Heart left ventricle (tissue), 16 donors: ENCODE data around the gene DTYMK. TPM values are rescaled to one million over a fixed set of nuclear protein-coding genes. Genes with fewer than 3 reads are reported as not detected.
A peak's percentile ranks its signal among the peaks of the same experiment; 100 is the strongest.

Experiments used
- ATAC-seq, 4 donors: fragments of 200-7000 bp; cut with Tn5 transposase; one replicate each; pipeline ENCODE4 v1.9.1; 2020 to 2022; ENCODE audit warnings: moderate library complexity in 4 of 4, mild to moderate bottlenecking in 3 of 4, moderate number of reproducible peaks in 1 of 4
- DNase-seq, 5 donors: peaks; one replicate each; pipeline ENCODE4 v3.0.0-alpha.2; 2020
- H3K27ac ChIP-seq, 12 donors: fragments of 200-600 bp; sonication (generic) in 4 of 12; one replicate each; pipeline versions ENCODE4 v1.5.0 to v1.8.0; 2016 to 2022; ENCODE audit warnings: mild to moderate bottlenecking in 2 of 12
- H3K27me3 ChIP-seq, 9 donors: fragments of 200-600 bp; sonication (generic) in 2 of 9; one replicate each; pipeline versions ENCODE4 v1.5.1 to v1.8.0; 2016 to 2022; ENCODE audit warnings: mild to moderate bottlenecking in 3 of 9
- H3K36me3 ChIP-seq, 9 donors: fragments of 200-600 bp; sonication (generic) in 2 of 9; one replicate each; pipeline versions ENCODE4 v1.5.0 to v1.8.0; 2018 to 2022; ENCODE audit warnings: mild to moderate bottlenecking in 2 of 9
- H3K4me1 ChIP-seq, 12 donors: fragments of 200-600 bp; sonication (generic) in 4 of 12; one replicate each; pipeline versions ENCODE4 v1.5.0 to v1.8.0; 2016 to 2022; ENCODE audit warnings: mild to moderate bottlenecking in 3 of 12
- H3K4me3 ChIP-seq, 12 donors: fragments of 200-600 bp; sonication (generic) in 4 of 12; one replicate each; pipeline versions ENCODE4 v1.5.0 to v1.8.0; 2017 to 2022; ENCODE audit warnings: mild to moderate bottlenecking in 9 of 12, moderate library complexity in 4 of 12
- H3K9me3 ChIP-seq, 12 donors: fragments of 200-600 bp; sonication (generic) in 4 of 12; one replicate each; pipeline versions ENCODE4 v1.5.0 to v1.8.0; 2016 to 2022; ENCODE audit warnings: mild to moderate bottlenecking in 1 of 12
- CTCF ChIP-seq, 12 donors: fragments of 200-600 bp; sonication (generic) in 4 of 12; IDR thresholded peaks; one replicate each; pipeline versions ENCODE4 v1.5.0 to v1.8.0; 2018 to 2022; ENCODE audit warnings: antibody characterized with exemption in 12 of 12, mild to moderate bottlenecking in 5 of 12
- POLR2A ChIP-seq, 2 donors: fragments of 450-650 bp; IDR thresholded peaks; one replicate each; pipeline ENCODE4 v1.6.1; 2017; ENCODE audit warnings: antibody characterized with exemption in 2 of 2, mild to moderate bottlenecking in 2 of 2, moderate library complexity in 2 of 2
- WGBS, 4 donors: extraction: QIAGEN DNeasy Blood & Tissue Kit in 2 of 4; methylation state at CpG; one replicate each; pipeline versions ENCODE4 v1.1.5 to v1.1.7; 2013 to 2018; 5-methylcytosine and 5-hydroxymethylcytosine counted together
- intact Hi-C, 10 donors: fragments of 100-400 bp; cut with DNase I; formaldehyde crosslinking; loops; one replicate each; pipeline versions ENCODE4 v1.11.1 to v1.14.2; 2022
- polyA plus RNA-seq, 2 donors: library from polyadenylated mRNA; stranded (reverse); fragments of 200-250 nt; gene quantifications; one replicate each; pipeline ENCODE4 v1.2.3, GENCODE V29; 2013
- total RNA-seq, 9 donors: library from RNA; depleted of rRNA in 2 of 9; stranded (reverse); fragments of >200 nt in 2 of 9; fragmentation: NEBNext Ultra II Directional in 3 of 9; extraction: Animal tissue kit (Norgen Biotek cat#: 25700) in 3 of 9; gene quantifications; one replicate each; pipeline versions ENCODE4 v1.1.0 to v1.2.4, GENCODE V29; 2016 to 2023
- donor health status: ischemic (EF 13 %, LVEDD 7.1; RV severe dilation, severe dysfunction).
- donor health status: healthy with polysubstance abuse.
- donor health status: DM: no; HTN: yes; CAD: no.
- donor health status: DM: no; HTN: no; CAD: no.
- donor health status: ischemic (EF 25% LVEDD 6.9; RV normal size, moderate dysfunction).
- donor health status: ischemic (EF 25% LVEDD 5.7; RV mildly dilated, moderate dysfunction).
- donor health status: healthy.
- donor health status: DM: yes; HTN: yes; CAD: no.
- donor health status: ischemic (EF 35%, LVEDD 5.7; RV mildly dilated, moderate dysfunction).
- donor health status: nonischemic (EF 11% LVEDD 7.7; RV severe dilation, severe dysfunction).
- donor health status: DM: yes; HTN: yes; CAD: no.
- donor health status: PGD.
- donor health status: ischemic (EF 29% LVEDD 5.4; RV normal size, mild dysfunction).
- donor health status: nonischemic (EF 23%, LVEDD 6.1; RV moderate dilation, normal function).

DTYMK gene
- total and polyA plus RNA-seq, 11 donors, result 7.5 to 21.0 (median 8.9) TPM

- H3K4me1 ChIP-seq, result peaks cover 8 to 55% (median 41%) of the 10 kb centered on the region in 12 donors
- H3K27me3 ChIP-seq, result no peaks in the 10 kb centered on the region
- TF ChIP-seq POLR2A (IDR thresholded peaks at IDR 0.05), result no peak
- TF ChIP-seq CTCF (IDR thresholded peaks at IDR 0.05), result no peak
- H3K4me3 ChIP-seq, result no peak overlapping the region
- DNase-seq (no peak), ATAC-seq (no peak)
- 86 to 91% (median 89%) methylated on average over 8 of the region's 8 CpGs for WGBS, 4 donors
- peak overlapping the region in 1 of 12 donors; percentile 36 for H3K27ac ChIP-seq
- H3K9me3 ChIP-seq, result peaks cover 0 to 4% (median 0%) of the 10 kb centered on the region in 12 donors
- H3K36me3 ChIP-seq, result peaks cover 0 to 5% (median 0%) of the 10 kb centered on the region in 9 donors
- intact Hi-C loops, result no loop called here
These were observed 46.3 kb downstream of the DTYMK start for GRCh38 chr2:241640165-241640795.

DNA sequence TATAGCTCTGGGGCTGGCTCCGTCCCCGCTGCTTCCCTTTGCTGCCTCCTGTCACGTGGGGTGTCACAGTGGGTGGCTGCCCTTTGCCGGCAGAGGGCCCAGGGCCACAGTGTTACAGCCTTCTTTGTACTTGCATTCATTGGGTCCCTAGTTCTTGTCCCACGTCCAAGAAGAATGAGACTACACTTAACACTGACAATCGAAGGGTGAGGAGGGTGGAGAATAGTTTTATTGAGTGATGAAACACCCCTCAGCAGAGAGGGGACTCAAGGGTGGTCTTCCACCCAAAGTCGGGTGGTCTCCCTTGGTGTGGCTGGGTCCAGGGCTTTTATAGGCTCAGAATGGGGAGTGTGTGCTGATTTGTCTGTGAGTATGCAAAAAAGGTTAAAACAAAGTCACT is 47.2 kb downstream of the DTYMK start:
- TF ChIP-seq POLR2A (IDR thresholded peaks at IDR 0.05), result no peak
- TF ChIP-seq CTCF (IDR thresholded peaks at IDR 0.05), result no peak
- intact Hi-C loops, result loop anchor here in 1 of 10 donors (10.0 kb wide), 1 partner anchor 485 kb away; the partner anchor contains the start of gene PPP1R7
- H3K4me3 ChIP-seq, result no peak overlapping the region
- peaks cover 0 to 4% (median 0%) of the 10 kb centered on the region in 12 donors for H3K9me3 ChIP-seq
- WGBS, 4 donors, result 92 to 98% (median 97%) methylated on average over 7 of the region's 7 CpGs
- H3K4me1 ChIP-seq, result peaks cover 8 to 59% (median 46%) of the 10 kb centered on the region in 12 donors
- no peak overlapping the region for H3K27ac ChIP-seq
- H3K36me3 ChIP-seq, result peaks cover 0 to 5% (median 0%) of the 10 kb centered on the region in 9 donors
- ATAC-seq, result no peak
- H3K27me3 ChIP-seq, result no peaks in the 10 kb centered on the region
- no peak for DNase-seq

GRCh38 chr2:241638940-241639339 is 47.7 kb downstream of the DTYMK start:
- ATAC-seq (no peak), DNase-seq (no peak)
- TF ChIP-seq POLR2A (IDR thresholded peaks at IDR 0.05), result no peak
- TF ChIP-seq CTCF (IDR thresholded peaks at IDR 0.05), result no peak
- peaks cover 8 to 59% (median 47%) of the 10 kb centered on the region in 12 donors for H3K4me1 ChIP-seq
- no peaks in the 10 kb centered on the region for H3K27me3 ChIP-seq
- intact Hi-C loops, result loop anchor here in 1 of 10 donors (10.0 kb wide), 1 partner anchor 484 kb away; the partner anchor contains the start of gene PPP1R7
- H3K27ac ChIP-seq, result no peak overlapping the region
- peaks cover 0 to 6% (median 1%) of the 10 kb centered on the region in 9 donors for H3K36me3 ChIP-seq
- WGBS, 4 donors, result 95 to 98% (median 97%) methylated on average over 9 to 14 of the region's 14 CpGs
- H3K4me3 ChIP-seq, result peak overlapping the region in 9 of 12 donors; percentile 67 to 94 (median 89)
- peaks cover 0 to 4% (median 0%) of the 10 kb centered on the region in 12 donors for H3K9me3 ChIP-seq
